Esophagus mucosa (tissue), 1 donor: ENCODE measurements around the gene SORCS3. TPM values are rescaled to one million over a fixed set of nuclear protein-coding genes. Genes with fewer than 3 reads are reported as not detected.

Source experiments
- ATAC-seq: fragments of 200-7000 bp; cut with Tn5 transposase; one replicate; pipeline ENCODE4 v1.9.1; 2020
- total RNA-seq: library from RNA; stranded (reverse); gene quantifications from one replicate; pipeline ENCODE4 v1.2.4, GENCODE V29; 2023
- donor health status: DM: yes; HTN: yes; CAD: no.

The SORCS3 gene
- not detected for total RNA-seq

DNA sequence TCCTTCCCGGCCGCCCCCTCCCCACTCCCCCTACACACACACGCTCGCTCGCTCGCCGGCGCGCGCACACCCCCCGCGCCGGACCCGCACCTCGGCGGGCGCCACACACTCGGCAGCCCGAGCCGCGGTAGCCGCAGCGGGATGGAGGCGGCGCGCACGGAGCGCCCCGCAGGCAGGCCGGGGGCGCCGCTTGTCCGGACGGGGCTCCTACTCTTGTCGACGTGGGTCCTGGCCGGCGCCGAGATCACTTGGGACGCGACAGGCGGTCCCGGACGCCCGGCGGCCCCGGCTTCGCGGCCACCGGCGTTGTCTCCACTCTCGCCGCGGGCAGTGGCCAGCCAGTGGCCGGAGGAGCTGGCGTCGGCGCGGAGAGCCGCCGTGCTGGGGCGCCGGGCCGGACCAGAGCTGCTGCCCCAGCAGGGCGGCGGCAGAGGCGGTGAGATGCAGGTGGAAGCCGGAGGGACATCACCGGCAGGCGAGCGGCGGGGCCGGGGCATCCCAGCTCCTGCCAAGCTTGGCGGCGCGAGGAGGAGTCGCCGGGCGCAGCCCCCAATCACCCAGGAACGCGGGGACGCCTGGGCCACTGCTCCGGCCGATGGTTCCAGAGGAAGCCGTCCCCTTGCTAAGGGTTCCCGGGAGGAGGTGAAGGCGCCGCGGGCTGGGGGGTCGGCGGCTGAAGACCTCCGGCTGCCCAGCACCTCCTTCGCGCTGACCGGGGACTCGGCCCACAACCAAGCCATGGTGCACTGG is at the start of gene SORCS3:
Gene SORCS3 (plus strand): TSS at position 104 of the 750 bp plus-strand sequence.
- ATAC-seq, result no peak

DNA sequence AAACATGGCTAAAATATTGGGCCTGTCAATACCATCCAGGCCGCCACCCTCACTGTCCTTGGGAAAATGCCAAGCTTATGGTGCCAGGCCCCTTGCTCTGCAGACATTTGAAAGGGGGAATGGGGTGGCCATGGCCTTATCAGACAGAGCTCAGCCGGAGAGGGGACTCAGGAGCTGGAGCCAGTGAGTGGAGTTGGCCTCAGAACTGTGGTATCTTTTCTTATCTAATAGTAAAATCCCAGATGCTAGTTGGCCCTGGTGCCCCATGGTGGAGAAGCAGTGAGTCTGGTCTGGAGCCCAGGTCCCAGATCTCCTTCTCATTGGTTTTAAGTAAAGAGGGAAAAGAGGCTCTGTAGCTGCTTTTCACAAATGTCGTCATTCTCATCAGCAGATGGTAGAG is 49.6 kb upstream of the SORCS3 start:
- ATAC-seq, result no peak

DNA sequence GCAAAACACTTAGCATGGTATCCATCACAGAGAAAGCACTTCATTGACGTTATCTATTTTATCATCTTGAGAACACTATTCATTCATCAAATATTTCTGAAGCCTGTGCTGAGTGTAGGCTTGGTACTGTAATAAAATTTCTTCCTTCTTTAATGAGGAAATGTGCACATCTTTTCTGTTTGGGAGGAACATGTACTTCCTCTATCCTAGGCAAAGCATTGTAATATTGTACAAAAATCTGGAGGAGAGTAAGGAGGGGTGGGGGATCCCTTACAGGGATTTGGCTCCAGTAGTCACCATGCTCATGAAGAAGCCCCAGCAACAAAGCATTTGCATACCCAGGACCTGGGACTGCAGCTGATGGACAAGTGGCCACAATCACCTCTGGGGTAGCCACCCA is 39.9 kb upstream of the SORCS3 start:
- no peak for ATAC-seq

DNA sequence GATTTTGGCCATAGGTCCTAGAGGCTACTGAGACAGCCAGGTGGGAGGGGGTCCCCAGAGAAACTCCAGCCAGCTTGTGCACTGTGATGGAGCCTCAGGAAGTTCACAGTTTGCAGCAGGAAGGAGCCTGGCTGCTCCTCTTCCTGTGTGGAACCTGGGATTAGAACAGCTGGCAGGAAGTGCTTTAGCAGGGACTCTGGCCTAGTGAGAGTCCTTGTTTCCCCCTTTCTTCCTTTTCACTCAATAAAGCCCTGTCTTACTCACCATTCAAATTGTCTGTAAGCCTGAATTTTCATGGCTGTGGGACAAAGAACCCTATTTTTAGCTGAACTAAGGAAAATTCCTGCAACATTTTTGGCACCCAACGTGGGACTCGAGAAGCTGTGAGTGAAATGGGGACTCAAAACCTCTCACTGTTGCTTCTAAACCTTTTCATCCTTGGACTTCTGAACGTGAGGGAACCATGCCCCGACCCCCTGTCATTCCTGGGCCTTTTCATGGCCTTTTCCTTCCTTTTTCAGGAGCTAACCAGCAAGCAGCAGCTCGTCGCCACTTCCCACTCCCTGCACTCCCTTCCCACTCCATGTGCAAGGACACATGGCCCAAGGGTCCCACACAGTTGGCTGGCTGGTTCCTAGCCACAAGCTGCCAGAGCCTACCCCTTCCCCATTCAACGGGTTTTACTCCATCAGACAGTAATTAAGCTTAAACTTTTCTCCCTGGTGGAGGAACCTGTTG is 32.8 kb upstream of the SORCS3 start:
- ATAC-seq, result no peak

DNA sequence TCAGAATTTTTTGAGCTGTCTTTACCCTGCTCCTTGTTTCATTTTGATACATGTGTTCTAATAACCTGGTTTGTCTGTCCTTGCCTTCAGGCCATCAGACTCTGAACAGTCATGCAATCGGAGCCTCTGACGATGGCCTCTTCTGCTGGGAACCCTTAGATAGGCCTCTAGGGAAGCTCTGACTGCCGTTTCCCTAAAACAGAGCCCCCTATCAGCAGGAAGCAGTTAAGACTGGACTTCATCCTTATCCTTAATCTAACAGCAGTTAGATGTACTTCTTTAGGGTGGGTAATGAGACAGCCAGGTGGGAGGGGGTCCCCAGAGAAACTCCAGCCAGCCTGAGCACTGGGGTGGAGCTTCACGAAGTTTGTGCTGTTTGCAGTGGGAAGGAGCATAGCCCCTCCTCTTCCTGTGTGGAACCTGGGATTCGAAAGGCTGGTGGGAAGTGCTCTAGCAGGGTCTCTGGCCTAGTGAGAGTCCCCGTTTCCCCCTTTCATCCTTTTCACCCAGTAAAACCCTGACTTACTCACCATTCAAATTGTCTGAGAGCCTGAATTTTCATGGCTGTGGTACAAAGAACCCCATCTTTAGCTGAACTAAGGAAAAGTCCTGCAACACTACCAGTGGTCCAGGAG is 28.4 kb upstream of the SORCS3 start:
- ATAC-seq, result no peak

DNA sequence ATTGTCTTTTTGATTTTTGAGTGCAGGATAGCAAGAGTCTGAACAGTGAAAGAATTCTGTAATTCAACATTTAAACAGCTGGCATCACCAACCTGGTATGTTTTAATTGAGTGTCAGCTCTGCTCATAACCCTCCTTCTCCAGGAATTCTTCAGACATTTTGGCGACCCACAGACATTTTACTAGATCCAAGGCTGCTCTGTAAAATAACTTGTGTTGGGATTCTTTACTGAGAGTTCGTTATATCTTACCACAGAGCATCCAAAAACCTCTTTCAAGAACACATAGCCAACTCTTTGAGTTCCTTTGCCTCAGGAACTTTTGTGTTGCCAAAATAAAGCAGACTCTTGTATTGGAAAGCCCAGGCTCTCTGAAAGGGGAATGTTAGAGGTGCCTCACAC is 27.7 kb upstream of the SORCS3 start:
- no peak for ATAC-seq

DNA sequence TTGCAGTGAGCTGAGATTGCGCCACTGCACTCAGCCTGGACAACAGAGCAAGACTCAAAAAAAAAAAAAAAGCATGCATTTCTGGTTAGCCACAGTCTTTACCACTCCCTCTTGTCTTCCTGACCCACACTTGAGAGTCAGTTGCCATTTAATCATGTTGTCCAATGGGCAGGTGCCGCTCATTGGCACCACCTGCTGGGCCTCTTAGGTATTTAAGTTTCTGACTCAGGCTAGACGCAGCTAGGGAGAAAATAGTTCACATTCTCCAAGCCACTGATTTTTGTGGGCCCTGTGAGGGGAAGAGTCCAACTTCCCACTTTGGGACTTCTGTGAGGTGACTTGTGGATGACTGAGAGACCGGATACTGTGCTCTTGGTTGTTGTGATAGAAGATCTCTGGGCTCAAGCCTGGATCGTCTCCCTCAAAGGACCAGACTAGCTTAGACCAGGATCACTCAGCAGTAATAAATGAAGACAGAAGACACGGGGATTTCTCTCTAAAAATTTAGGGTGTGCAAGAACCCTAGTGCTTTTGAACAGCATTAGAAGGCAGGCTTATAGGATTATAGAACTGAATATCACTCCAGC is 26.8 kb upstream of the SORCS3 start:
- ATAC-seq, result peak; percentile 52

DNA sequence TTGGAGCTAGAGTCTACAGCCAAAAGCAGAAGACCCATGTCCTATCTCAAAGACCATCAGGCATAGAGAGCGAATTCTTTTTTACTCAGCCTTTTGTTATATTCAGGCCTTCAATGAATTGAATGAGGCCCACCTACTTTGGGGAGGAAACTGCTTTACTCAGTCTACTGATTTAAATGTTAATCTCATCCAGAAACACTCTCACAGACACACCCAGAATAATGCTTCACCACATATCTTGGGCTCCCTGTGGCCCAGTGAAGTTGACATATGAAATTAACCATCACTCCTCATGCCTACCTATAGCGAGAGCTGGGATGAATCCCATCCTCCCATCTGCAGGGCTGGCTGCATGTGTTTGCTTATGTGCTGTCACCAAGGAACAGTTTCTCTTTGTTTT is 26.0 kb upstream of the SORCS3 start:
- no peak for ATAC-seq

DNA sequence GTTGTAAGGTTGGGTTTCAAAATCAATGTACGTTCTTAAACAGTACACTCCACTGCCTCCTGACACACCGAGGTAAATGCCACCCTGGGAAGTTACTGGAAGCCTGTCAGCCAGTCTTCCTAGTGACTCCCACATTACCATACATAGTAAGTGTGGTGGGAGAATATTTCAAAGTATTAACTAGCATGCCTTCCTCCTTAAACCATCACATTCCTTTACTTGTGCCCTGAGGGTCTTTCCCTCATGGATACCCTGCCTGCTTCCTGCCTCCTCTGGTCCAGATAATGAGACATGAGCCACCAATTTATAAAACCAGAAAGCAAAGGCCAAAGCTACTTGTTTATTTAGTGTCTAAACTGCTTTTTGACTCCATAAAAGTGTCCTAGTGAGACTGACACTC is 23.3 kb upstream of the SORCS3 start:
- no peak for ATAC-seq

DNA sequence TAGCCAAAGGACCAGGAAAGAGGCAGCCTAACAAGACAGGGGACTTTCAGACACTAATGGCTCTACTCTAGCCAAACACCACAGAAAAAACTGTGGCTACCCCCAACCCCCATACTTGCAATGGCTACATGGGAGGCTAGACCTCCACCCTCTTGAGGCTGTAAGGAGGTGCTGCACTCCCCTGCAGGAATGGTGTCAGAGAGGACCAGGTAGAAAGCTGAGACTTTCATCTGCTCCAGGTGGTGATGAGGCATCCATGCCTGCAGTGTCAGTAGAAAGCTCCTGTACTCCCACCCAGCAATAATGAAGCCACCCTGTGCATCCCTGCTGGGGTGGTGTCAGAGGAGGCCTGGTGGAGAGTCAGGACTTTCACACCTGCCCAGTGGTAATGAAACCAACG is 18.9 kb upstream of the SORCS3 start:
- ATAC-seq, result no peak

DNA sequence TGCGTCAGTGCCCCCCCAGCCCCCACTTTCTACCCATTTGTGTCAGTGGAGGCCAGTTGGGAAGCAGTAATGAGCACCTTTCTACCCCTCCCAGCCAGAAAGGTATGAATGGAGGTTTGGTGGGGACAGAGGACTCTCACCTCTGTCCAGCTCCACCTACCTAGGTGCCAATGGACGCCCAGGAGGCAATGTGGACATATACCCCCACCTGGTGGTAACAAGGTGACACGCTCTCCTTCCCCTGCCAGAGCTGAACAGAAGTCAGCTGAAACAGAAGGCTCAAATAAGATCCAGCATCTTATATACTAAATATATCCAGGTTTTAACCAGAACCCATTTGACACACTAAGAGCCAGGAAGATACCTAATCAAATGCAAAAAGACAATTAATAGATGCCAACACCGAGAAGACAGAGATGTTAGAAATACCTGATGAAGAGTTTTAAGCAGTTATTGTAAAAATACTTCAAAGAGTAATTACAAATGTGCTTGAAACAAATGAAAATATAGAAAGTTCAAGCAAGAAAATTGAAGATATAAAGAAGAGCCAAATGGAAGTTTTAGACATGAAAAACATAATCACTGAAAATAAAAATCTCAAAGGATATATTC is 18.4 kb upstream of the SORCS3 start:
- peak; percentile 22 for ATAC-seq

DNA sequence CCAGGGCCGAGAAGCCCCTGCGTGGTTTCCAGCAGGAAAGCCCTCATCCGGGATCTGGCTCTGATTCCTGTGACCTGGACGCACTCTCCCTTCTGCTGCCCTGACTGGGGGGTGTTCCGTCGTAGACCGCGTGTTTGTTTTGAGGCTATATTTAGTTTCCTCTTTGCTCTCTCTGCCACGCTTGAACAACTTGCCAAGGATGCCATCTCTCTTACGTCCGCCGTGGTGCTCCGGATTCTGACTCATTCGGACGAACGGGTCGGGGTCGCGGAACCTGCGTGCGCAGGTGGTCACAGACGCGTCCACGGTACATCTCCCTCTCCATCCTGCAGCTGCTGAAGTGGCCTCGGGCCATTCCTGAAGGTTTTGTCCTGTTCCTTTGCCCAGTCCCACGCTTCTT is 10.4 kb upstream of the SORCS3 start:
- ATAC-seq, result no peak

DNA sequence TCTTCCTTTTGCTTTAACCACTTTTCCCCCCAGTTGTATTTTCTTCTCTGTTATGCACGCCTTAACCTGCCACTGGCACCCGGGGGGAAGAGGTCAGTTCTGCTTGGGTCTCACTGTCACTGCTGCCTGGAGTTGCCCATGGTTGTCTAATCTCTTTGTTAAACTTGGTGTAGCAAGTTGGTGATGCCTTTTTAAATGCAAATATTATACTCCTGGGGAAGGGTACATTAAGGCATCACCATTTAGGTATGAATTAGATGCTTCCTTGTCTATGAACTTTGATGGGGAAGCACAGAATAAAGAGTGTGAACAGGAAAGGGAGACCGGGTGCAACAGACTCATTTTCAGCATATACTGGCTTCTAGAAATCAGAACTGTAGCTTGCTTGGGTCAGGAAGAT is 9.1 kb upstream of the SORCS3 start:
- no peak for ATAC-seq

DNA sequence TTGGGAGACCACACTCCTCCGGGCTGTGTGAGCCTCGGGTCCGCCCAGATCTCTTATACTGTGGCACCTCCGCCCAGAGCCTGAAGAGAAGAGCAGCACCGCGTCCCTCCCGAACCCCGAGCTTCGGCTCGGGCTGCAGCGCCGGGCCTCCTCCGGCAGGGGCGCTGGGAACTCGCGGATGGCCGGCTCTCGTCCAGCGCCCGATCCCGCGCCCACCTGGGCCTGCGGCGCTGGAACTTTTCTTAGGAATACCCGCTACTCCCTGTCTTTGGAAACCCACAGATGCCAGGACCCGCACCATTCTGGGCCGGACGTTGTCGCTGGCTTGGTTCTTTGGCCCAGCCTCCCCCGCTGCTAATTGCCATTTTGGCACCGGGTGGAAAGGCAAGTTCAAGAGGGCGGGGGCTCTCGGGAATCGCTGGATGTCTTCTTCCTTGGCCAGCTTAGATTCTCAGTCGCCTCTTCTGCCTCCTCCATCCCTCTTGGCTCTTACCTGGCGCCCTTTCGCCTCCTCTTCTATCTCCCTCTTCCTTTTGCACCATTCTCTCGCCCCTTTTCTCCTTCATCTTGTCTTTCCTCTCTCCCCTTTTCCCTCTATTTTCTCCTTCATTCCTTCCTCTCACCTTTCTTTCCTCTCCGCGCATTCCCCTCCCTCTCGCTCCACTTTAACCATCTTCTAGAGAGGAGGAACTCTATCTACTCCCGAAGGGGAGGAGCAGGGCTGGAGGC is 2.1 kb upstream of the SORCS3 start:
- no peak for ATAC-seq

DNA sequence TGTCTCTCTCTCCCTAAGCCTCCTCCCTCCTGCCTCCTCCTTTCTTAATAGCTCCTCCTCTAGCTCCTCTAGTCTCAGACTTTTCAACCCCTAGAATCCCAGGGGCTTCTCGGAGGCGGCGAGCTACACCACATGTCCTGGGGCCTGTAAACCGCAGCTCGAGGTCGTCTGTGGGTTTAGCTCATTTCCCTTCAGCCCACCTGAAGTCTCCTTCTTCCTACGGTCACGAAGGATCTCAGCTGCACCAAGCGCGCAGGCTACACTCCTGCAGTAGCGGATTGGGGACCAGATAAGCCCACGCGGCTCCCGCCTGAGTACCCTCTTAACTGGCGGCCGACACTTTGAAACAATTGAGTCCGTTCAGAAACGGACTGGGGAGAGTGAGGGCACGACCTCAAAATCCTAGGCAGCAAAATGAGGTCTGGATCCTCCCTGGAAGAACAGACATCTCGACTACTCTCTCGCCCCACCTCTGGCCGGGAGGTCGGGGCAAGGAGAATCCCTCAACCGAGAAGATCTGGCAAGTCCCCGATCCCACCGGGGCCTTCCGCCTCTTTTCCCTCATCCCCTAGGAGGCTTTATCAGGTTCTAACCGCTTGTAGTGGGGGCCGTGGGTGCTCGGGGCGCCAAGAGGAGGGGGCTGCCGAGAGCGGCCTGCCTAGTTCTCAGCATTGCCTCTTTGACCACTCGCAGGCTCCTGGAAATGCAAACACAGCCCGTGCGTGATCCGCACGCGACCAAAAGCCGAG is 1.3 kb upstream of the SORCS3 start:
- no peak for ATAC-seq

DNA sequence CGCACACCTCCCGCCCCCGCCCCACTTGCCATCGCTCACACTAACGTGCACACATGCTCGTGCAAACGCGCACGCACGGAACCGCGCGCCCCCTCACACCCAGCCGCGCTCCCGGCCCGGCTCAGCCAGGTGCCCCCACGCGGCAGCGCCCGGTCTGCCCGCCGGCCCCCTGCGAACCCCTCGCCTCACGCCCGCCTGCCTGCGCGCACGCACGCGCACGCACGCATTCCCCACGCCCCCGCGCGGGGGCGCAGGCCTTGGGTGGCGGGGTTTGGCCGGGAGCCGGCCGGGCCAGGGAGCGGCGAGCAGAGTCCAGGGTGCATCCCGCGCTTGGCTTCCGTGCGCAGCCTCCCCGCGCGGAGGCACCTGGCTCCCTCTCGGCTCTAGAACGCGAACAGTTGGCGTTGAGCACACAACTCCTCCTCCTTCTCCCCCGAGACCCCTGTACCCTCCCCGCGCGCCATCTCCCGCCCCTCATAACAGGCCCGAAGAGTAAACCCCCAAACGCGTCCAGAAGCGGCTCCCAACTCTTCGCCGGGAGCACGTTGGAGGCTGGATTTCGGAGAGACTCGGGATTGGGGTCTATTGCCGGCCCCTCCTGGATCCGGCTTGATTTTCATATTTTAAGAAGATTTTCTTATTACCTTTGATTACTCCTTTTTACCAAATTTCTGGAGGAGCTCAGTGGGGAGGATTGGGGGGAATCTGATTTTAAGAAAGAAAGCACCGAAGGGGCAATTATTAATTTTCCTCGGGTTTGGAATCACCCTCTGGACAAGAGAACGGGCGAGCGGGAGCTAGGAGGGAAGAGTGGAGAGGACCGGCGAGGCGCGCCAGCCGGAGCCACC is 527 bp upstream of the SORCS3 start:
- no peak for ATAC-seq

DNA sequence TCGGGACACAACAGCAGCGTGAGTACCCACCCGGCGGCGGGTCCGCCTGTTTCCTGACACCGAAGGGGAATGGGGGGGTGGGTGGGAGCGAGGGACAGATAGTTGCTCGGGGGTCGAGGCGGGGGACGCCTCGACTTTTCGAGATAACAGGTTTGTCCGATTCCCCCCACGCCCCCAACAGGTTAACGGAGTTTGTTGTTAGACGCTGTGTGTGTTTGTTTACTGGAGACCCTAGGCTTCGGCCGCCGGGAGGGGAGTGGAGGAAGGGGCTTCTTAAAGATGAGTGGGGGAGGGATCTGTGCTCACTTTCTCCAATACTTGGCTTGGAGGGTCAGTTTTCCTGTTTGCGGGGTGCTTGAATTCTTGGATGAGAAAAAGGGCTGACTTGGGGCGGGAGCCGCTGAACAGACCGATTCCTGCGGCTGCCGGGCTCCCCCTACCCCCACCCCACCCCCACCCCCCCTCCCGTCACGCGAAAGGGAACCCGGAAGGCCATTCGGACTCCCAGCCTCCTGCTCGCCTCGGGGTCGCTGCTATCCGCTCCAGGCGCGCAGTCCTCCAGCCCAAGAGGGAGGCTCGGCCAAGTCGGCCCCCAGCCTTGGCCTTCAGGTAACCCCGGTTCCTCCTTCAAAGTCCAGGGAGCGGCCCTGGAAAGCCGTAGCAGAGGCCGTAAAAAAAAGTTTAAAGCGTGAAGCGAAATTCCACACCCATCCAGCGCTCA is 1.0 kb downstream of the SORCS3 start:
- ATAC-seq, result no peak

DNA sequence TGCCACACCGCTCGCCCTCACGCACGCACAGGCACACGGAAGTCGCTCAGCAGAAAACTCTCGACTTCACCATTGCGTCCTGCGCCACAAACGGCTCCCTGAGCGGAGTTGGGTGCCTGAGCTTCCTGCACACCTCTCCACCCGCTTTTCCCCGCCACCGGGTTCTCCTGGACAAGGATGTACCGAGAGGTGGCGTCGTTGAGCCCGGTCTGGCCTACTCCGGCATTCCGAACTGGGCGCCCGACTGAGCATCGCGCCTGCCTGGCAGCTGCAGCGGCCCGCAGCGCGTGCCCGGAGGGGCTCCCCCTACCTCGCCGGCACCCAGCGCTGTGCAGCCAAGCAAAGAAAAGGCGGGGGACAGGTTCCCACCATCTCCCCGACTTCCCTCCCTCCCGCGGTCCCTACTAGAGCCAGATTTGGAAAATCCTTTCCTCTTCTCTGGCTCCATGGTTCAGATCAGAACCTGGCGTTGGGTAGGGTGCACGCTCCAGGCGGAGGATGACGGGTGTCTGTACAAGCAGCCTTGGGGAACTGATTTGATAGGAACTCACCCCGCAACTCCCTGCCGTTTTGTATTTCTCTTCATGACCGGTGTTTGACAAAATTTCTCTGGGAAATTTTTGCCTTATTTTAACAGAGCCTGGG is 1.7 kb downstream of the SORCS3 start:
- ATAC-seq, result no peak

DNA sequence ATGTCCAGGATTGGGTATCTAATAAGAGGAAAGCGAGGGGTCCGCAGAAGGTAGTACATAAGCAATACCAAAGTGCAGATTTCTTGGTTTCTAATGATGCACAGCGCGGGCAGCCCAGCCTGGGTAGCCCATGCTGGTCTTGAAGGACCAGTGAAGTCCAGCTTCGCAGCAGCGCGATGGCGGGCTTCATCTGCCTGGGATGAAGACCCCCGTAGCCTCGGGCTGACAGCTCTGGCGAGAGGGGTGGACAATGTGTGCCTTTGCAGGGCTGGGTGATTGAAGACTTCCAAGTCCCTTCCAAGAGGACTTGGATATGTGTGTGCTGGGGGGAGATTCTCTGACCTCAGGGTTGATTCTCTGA is 2.2 kb downstream of the SORCS3 start:
- ATAC-seq, result no peak
